ENCODE data around the gene HHIPL2.

GRCh38 chr1:222529181-222529580 is 18.7 kb downstream of the HHIPL2 start:
- TF ChIP-seq CTCF (IDR thresholded peaks at IDR 0.05) (no peak), POLR2A (IDR thresholded peaks at IDR 0.05) (no peak)

All from uterus (tissue), 2 donors.